Activated B cell treated with CpG ODN at 0.5 μM for 24 hours (primary cell): Measurements from ENCODE around the gene R3HDM1. TPM values are rescaled to one million over a fixed set of nuclear protein-coding genes. Genes with fewer than 3 reads are reported as not detected.
"Not testable (repeated sequence)": the region's sequence is repeated elsewhere in the genome, so short reads cannot be mapped to it uniquely, and the experiment has no call there.

ENCODE experiments used
- ATAC-seq: fragments of 200-7000 bp; cut with Tn5 transposase; one replicate; pipeline ENCODE4 v1.10.0; 2021; ENCODE audit warnings: low read depth, mild to moderate bottlenecking, moderate library complexity
- CTCF ChIA-PET: fragments of 350-600 bp; sonication (Branson Sonifier 250); formaldehyde crosslinking; loops from one replicate; lab custom pipeline; 2021; ENCODE audit warnings: antibody characterized with exemption; lab: Charles Lee
- POLR2A ChIA-PET: fragments of 350-600 bp; sonication (Branson Sonifier 250); formaldehyde crosslinking; loops from one replicate; lab custom pipeline; 2021; ENCODE audit warnings: antibody characterized with exemption; lab: Charles Lee
- DNase-seq: peaks from one replicate; pipeline ENCODE4 v3.0.0; 2022
- H3K27ac Mint-ChIP-seq: one replicate; pipeline ENCODE4 v1.8.0; 2020; ENCODE audit warnings: mixed read lengths
- H3K27me3 Mint-ChIP-seq: one replicate; pipeline ENCODE4 v1.8.0; 2021; ENCODE audit warnings: mixed read lengths
- H3K36me3 Mint-ChIP-seq: one replicate; pipeline ENCODE4 v1.8.0; 2021; ENCODE audit warnings: low read depth, mixed read lengths
- H3K4me1 Mint-ChIP-seq: one replicate; pipeline ENCODE4 v1.8.0; 2021; ENCODE audit warnings: mixed read lengths
- H3K4me3 Mint-ChIP-seq: one replicate; pipeline ENCODE4 v1.8.0; 2020; ENCODE audit warnings: mild to moderate bottlenecking, mixed read lengths
- H3K9me3 Mint-ChIP-seq: one replicate; pipeline ENCODE4 v1.8.0; 2020; ENCODE audit warnings: mixed read lengths
- intact Hi-C: fragments of 100-400 bp; cut with micrococcal nuclease; formaldehyde crosslinking; loops from one replicate; pipeline ENCODE4 v1.15.1; 2024
- total RNA-seq: library from RNA; stranded (reverse); gene quantifications from 2 replicates; pipeline ENCODE4 v1.2.3, GENCODE V29; 2022
- TF ChIP-seq, protein P1 (sequence below): fragments of 200-600 bp; IDR thresholded peaks from one replicate; pipeline ENCODE4 v1.8.0; 2022; ENCODE audit warnings: antibody characterized with exemption, mild to moderate bottlenecking

R3HDM1 gene
- 49.8 and 54.8 TPM in 2 replicates for total RNA-seq

- peak; percentile 81 for ATAC-seq
- Mint-ChIP-seq H3K27ac (peak within 1 kb of the TSS; percentile 68), H3K36me3 (peaks cover 1% of the 10 kb centered on the region), H3K9me3 (no peaks in the 10 kb centered on the region), H3K4me3 (no peak within 1 kb of the TSS), H3K27me3 (no peaks in the 10 kb centered on the region), H3K4me1 (peaks cover 18% of the 10 kb centered on the region)
- ChIA-PET CTCF (interaction anchor here (1.2 kb wide), 1 partner anchor 58 kb away, joined by 3 read pairs; no protein-coding TSS in a partner anchor), POLR2A (interaction anchor here (0.8 to 1.9 kb wide), 8 partner anchors 12 to 613 kb away, joined by 3 to 16 read pairs (median 3); partner anchors contain the start of gene CCNT2)
- intact Hi-C loops = loop anchor here (1.0 to 10.0 kb wide), 7 partner anchors 210 to 909 kb away; partner anchors contain the start of genes DARS1, RAB3GAP1 and UBXN4
- peak; percentile 82 for DNase-seq
- TF ChIP-seq, protein P1, sequence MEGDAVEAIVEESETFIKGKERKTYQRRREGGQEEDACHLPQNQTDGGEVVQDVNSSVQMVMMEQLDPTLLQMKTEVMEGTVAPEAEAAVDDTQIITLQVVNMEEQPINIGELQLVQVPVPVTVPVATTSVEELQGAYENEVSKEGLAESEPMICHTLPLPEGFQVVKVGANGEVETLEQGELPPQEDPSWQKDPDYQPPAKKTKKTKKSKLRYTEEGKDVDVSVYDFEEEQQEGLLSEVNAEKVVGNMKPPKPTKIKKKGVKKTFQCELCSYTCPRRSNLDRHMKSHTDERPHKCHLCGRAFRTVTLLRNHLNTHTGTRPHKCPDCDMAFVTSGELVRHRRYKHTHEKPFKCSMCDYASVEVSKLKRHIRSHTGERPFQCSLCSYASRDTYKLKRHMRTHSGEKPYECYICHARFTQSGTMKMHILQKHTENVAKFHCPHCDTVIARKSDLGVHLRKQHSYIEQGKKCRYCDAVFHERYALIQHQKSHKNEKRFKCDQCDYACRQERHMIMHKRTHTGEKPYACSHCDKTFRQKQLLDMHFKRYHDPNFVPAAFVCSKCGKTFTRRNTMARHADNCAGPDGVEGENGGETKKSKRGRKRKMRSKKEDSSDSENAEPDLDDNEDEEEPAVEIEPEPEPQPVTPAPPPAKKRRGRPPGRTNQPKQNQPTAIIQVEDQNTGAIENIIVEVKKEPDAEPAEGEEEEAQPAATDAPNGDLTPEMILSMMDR = no peak
These were observed at the start of gene R3HDM1 for GRCh38 chr2:135531231-135532197. TSS of gene R3HDM1 (plus strand) at chr2:135531484. CDS start at chr2:135604846, 73,362 bp downstream.

- ATAC-seq = no peak
- DNase-seq = no peak
- CTCF ChIA-PET = no interaction called here
- peaks cover 14% of the 10 kb centered on the region for H3K36me3 Mint-ChIP-seq
- H3K4me1 Mint-ChIP-seq = peaks cover 4% of the 10 kb centered on the region
- no peaks in the 10 kb centered on the region for H3K27me3 Mint-ChIP-seq
- no peak overlapping the region for H3K27ac Mint-ChIP-seq
- intact Hi-C loops = no loop called here
- H3K9me3 Mint-ChIP-seq = peaks cover 10% of the 10 kb centered on the region
- POLR2A ChIA-PET = no interaction called here
- TF ChIP-seq, protein P1 = no peak
- H3K4me3 Mint-ChIP-seq = no peak overlapping the region
These were observed 45.8 kb upstream of the R3HDM1 start for GRCh38 chr2:135485441-135485840.

DNA sequence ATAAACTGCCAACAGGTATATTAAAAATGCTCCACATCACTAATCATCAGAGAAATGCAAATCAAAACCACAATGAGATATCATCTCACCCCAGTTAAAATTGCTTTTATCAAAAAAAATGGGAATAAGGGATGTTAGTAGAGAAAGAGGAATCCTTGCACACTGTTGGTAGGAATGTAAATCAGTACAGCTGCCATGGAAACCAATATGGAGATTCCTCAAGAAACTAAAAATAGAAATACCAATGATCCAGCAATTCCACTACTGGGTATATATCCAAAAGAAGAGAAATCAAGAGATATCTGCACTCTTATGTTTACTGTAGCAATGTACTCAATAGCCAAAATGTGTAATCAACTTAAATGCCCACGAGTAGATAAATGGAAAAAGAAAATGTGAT is 40.9 kb upstream of the R3HDM1 start:
- H3K9me3 Mint-ChIP-seq = peaks cover 16% of the 10 kb centered on the region
- ATAC-seq (no peak), DNase-seq (no peak)
- ChIA-PET POLR2A (no interaction called here), CTCF (no interaction called here)
- H3K4me1 Mint-ChIP-seq = peaks cover 4% of the 10 kb centered on the region
- H3K36me3 Mint-ChIP-seq = peaks cover 13% of the 10 kb centered on the region
- TF ChIP-seq, protein P1 = no peak
- no peak overlapping the region for H3K27ac Mint-ChIP-seq
- intact Hi-C loops = no loop called here
- H3K27me3 Mint-ChIP-seq = no peaks in the 10 kb centered on the region
- H3K4me3 Mint-ChIP-seq = no peak overlapping the region

DNA sequence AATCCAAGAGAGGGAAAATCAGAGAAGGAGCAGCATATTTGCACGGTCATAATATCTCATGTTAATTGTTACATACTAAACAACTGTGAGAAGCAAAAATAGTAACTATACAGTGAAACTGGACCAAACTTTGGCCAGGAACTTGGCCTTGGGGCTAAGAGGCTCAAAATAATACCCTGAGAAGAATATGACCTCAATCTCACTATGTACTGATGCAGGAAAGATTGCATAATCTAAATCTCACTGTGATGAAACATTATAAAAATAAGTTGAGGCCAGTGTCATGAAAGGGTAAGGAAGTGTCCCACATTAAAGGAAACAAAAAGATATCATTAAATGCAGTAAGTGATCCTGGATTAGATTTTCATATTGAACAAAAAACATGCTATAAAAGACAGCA is 36.8 kb upstream of the R3HDM1 start:
- Mint-ChIP-seq H3K9me3 (peaks cover 30% of the 10 kb centered on the region), H3K4me1 (peaks cover 4% of the 10 kb centered on the region), H3K4me3 (no peak overlapping the region), H3K27ac (no peak overlapping the region), H3K27me3 (no peaks in the 10 kb centered on the region), H3K36me3 (peaks cover 25% of the 10 kb centered on the region)
- ATAC-seq = no peak
- ChIA-PET CTCF (no interaction called here), POLR2A (no interaction called here)
- no peak for DNase-seq
- intact Hi-C loops = no loop called here
- TF ChIP-seq, protein P1 = no peak

DNA sequence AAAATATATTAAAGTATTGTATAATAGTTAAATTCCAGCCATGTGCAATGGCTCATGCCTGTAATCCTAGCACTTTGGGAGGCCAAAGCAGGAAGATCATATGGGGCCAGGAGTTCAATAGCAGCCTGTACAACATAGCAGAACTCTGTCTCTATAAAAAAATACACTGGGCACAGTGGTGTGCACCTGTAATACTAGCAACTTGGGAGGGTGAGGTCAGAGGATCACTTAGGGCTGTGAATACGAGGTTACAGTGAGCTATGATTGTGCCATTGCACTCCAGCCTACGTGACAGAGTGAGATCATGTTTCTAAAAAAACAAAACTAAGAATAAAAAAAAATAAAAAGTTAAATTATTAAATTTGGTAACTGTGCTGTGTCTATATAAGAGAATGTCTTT is 36.4 kb upstream of the R3HDM1 start:
- H3K9me3 Mint-ChIP-seq = peaks cover 34% of the 10 kb centered on the region
- H3K27ac Mint-ChIP-seq = no peak overlapping the region
- DNase-seq = no peak
- TF ChIP-seq, protein P1 = no peak
- ATAC-seq = no peak
- POLR2A ChIA-PET = no interaction called here
- intact Hi-C loops = no loop called here
- peaks cover 3% of the 10 kb centered on the region for H3K4me1 Mint-ChIP-seq
- H3K4me3 Mint-ChIP-seq = no peak overlapping the region
- H3K27me3 Mint-ChIP-seq = no peaks in the 10 kb centered on the region
- H3K36me3 Mint-ChIP-seq = peaks cover 29% of the 10 kb centered on the region
- CTCF ChIA-PET = no interaction called here

GRCh38 chr2:135498588-135498987 is 32.7 kb upstream of the R3HDM1 start:
- peaks cover 48% of the 10 kb centered on the region for H3K36me3 Mint-ChIP-seq
- intact Hi-C loops, H3K27me3 Mint-ChIP-seq, DNase-seq, H3K4me1 Mint-ChIP-seq, CTCF ChIA-PET, ATAC-seq, POLR2A ChIA-PET, H3K4me3 Mint-ChIP-seq, H3K27ac Mint-ChIP-seq: not testable (repeated sequence)
- H3K9me3 Mint-ChIP-seq = peaks cover 24% of the 10 kb centered on the region
